Activated CD4-positive, alpha-beta T cell treated with anti-CD3 and anti-CD28 coated beads, Interleukin-2, amount 50 U/mL, for 4 hours (primary cell): ENCODE measurements around the gene ANO9.
A peak's percentile ranks its signal among the peaks of the same experiment; 100 is the strongest.

Experiments
- DNase-seq, 2 experiments: peaks; one replicate each; pipeline ENCODE4 v3.0.0-alpha.2; 2020

The ANO9 gene

GRCh38 chr11:380491-380890, 61.3 kb downstream of the ANO9 start:
- no peak for DNase-seq

- DNase-seq, result no peak
Measured at GRCh38 chr11:380095-380480, 61.7 kb downstream of the ANO9 start.

- DNase-seq, result no peak
Measured at GRCh38 chr11:379205-380094, 62.4 kb downstream of the ANO9 start.

GRCh38 chr11:377883-378500, 63.8 kb downstream of the ANO9 start:
- no peak for DNase-seq

- DNase-seq, result no peak
Measured at GRCh38 chr11:377174-377865, 64.5 kb downstream of the ANO9 start.

GRCh38 chr11:376531-377173, 65.2 kb downstream of the ANO9 start:
- DNase-seq, result no peak

GRCh38 chr11:375065-376025, 66.5 kb downstream of the ANO9 start:
- DNase-seq, result no peak

- DNase-seq, result no peak
Measured at GRCh38 chr11:373716-374551, 67.9 kb downstream of the ANO9 start.

GRCh38 chr11:372809-373715, 68.7 kb downstream of the ANO9 start:
- no peak for DNase-seq

GRCh38 chr11:371716-372590, 69.9 kb downstream of the ANO9 start:
- no peak for DNase-seq

- DNase-seq, result no peak
Measured at GRCh38 chr11:371051-371450, 70.8 kb downstream of the ANO9 start.

GRCh38 chr11:370070-370941, 71.5 kb downstream of the ANO9 start:
- no peak for DNase-seq

- peak in 1 of 2 experiments; percentile 26 for DNase-seq
Measured at GRCh38 chr11:369336-370018, 72.3 kb downstream of the ANO9 start, which contains the start of gene B4GALNT4. Gene B4GALNT4 (plus strand): TSS chr11:369499. CDS start chr11:369804, 305 bp downstream.

- no peak for DNase-seq
Measured at GRCh38 chr11:368414-369335, 73.1 kb downstream of the ANO9 start.

- no peak for DNase-seq
Measured at GRCh38 chr11:367956-368413, 73.8 kb downstream of the ANO9 start.
